GM23338 (cell line): ENCODE data around the gene TRPM3. TPM values are rescaled to one million over a fixed set of nuclear protein-coding genes. Genes with fewer than 3 reads are reported as not detected.

ENCODE experiments used
- ATAC-seq: fragments of 200-7000 bp; cut with Tn5 transposase; 3 replicates; pipeline ENCODE4 v1.9.1; 2020
- DNase-seq: peaks from one replicate; pipeline ENCODE4 v3.0.0-alpha.2; 2015; ENCODE audit warnings: low spot score
- H2AFZ ChIP-seq: fragments of 200-600 bp; sonication (generic); 2 replicates; pipeline ENCODE4 v1.8.0; 2016; ENCODE audit warnings: antibody characterized with exemption, mild to moderate bottlenecking, moderate library complexity
- H3F3A ChIP-seq: fragments of 200-600 bp; sonication (generic); replicated peaks from 2 replicates; pipeline ENCODE4 v1.8.0; 2017; ENCODE audit warnings: antibody characterized with exemption, mixed run types, low read depth
- H3K27ac ChIP-seq: fragments of 200-600 bp; sonication (generic); 2 replicates; pipeline ENCODE4 v1.6.1; 2016; ENCODE audit warnings: low read depth
- H3K27me3 ChIP-seq: fragments of 200-600 bp; sonication (generic); 2 replicates; pipeline ENCODE4 v1.8.0; 2016; ENCODE audit warnings: mild to moderate bottlenecking, mixed run types, moderate library complexity; ENCODE audit not compliant: insufficient read depth
- H3K36me3 ChIP-seq: fragments of 200-600 bp; sonication (generic); 2 replicates; pipeline ENCODE4 v1.8.0; 2016; ENCODE audit warnings: mild to moderate bottlenecking; ENCODE audit not compliant: insufficient read depth
- H3K4me1 ChIP-seq: fragments of 200-600 bp; sonication (generic); 2 replicates; pipeline ENCODE4 v1.8.0; 2016; ENCODE audit warnings: mild to moderate bottlenecking, moderate library complexity; ENCODE audit not compliant: insufficient read depth
- H3K4me2 ChIP-seq: fragments of 200-600 bp; sonication (generic); 2 replicates; pipeline ENCODE4 v1.7.1; 2017; ENCODE audit warnings: mixed run types
- H3K4me3 ChIP-seq: fragments of 200-600 bp; sonication (generic); 2 replicates; pipeline ENCODE4 v1.6.1; 2016; ENCODE audit warnings: mixed run types
- H3K79me2 ChIP-seq: fragments of 200-600 bp; sonication (generic); replicated peaks from 2 replicates; pipeline ENCODE4 v1.8.0; 2017; ENCODE audit warnings: mild to moderate bottlenecking; ENCODE audit not compliant: insufficient read depth
- H3K9me2 ChIP-seq: fragments of 200-600 bp; sonication (generic); 2 replicates; pipeline ENCODE4 v1.8.0; 2017; ENCODE audit not compliant: insufficient read depth
- H4K20me1 ChIP-seq: fragments of 200-600 bp; sonication (generic); replicated peaks from 2 replicates; pipeline ENCODE4 v1.8.0; 2017; ENCODE audit warnings: mild to moderate bottlenecking; ENCODE audit not compliant: insufficient read depth
- H3K27ac Mint-ChIP-seq: 2 replicates; pipeline ENCODE4 v1.8.0; 2020; ENCODE audit warnings: inconsistent platforms, mild to moderate bottlenecking, moderate library complexity, mixed read lengths
- H3K27me3 Mint-ChIP-seq: 3 replicates; pipeline ENCODE4 v1.8.0; 2022; ENCODE audit warnings: low read depth, mild to moderate bottlenecking, moderate library complexity, mixed read lengths, inconsistent platforms; ENCODE audit not compliant: insufficient read depth, poor library complexity
- H3K36me3 Mint-ChIP-seq: 3 replicates; pipeline ENCODE4 v1.8.0; 2021; ENCODE audit warnings: low read depth, mild to moderate bottlenecking, inconsistent platforms, moderate library complexity, mixed read lengths
- H3K4me1 Mint-ChIP-seq: 3 replicates; pipeline ENCODE4 v1.8.0; 2020; ENCODE audit warnings: mild to moderate bottlenecking, inconsistent platforms, mixed read lengths
- H3K4me3 Mint-ChIP-seq: 3 replicates; pipeline ENCODE4 v1.8.0; 2021; ENCODE audit warnings: moderate library complexity, mild to moderate bottlenecking, inconsistent platforms, mixed read lengths
- H3K9me3 Mint-ChIP-seq: 3 replicates; pipeline ENCODE4 v1.8.0; 2020; ENCODE audit warnings: moderate library complexity, mild to moderate bottlenecking, inconsistent platforms, mixed read lengths
- CREB1 ChIP-seq: fragments of 250-450 bp; sonication (Bioruptor Pico); IDR thresholded peaks from 2 replicates; pipeline ENCODE4 v1.5.0; 2020; ENCODE audit warnings: low read depth, mild to moderate bottlenecking, moderate library complexity
- EZH2 ChIP-seq: fragments of 200-600 bp; sonication (generic); IDR thresholded peaks from one replicate; pipeline ENCODE4 v1.8.0; 2017; ENCODE audit warnings: antibody characterized with exemption, mild to moderate bottlenecking, low read depth; ENCODE audit not compliant: unreplicated experiment
- POLR2AphosphoS5 ChIP-seq: IDR thresholded peaks from 2 replicates; pipeline ENCODE4 v1.6.1; 2016; ENCODE audit warnings: antibody characterized with exemption, low read depth
- STAT1 ChIP-seq: IDR thresholded peaks from one replicate; pipeline ENCODE4 v1.6.1; 2016; ENCODE audit warnings: antibody characterized with exemption; ENCODE audit not compliant: unreplicated experiment
- ZNF114 ChIP-seq: fragments of 250-450 bp; sonication (Bioruptor Pico); IDR thresholded peaks from 2 replicates; pipeline ENCODE4 v1.5.0; 2020; ENCODE audit warnings: mild to moderate bottlenecking, moderate library complexity
- polyA plus RNA-seq: library from polyadenylated mRNA; unstranded; fragments of >200 nt; fragmentation: Nextera tagmentation; extraction: Ambion mirVana; gene quantifications from 2 replicates; pipeline ENCODE4 v1.2.1, GENCODE V29; 2016
- total RNA-seq: library from RNA; depleted of rRNA; stranded (reverse); fragments of >200 nt; shearing (Covaris generic); gene quantifications from 2 replicates; pipeline ENCODE4 v1.2.3, GENCODE V29; 2014
- TF ChIP-seq, protein P1 (sequence below): IDR thresholded peaks from one replicate; pipeline ENCODE4 v1.6.1; 2018; ENCODE audit warnings: antibody characterized with exemption; ENCODE audit not compliant: unreplicated experiment
- TF ChIP-seq, protein P2 (sequence below): fragments of 250-450 bp; sonication (Bioruptor Pico); IDR thresholded peaks from 2 replicates; pipeline ENCODE4 v1.5.0; 2020; ENCODE audit warnings: mild to moderate bottlenecking, moderate library complexity
- TF ChIP-seq, protein P3 (sequence below), 2 experiments: fragments of 200-600 bp in 1 of 2; sonication (generic) in 1 of 2; conservative IDR thresholded peaks; 2 replicates each; pipeline versions ENCODE4 v1.5.1 to v1.6.1; 2016 to 2017; ENCODE audit warnings: antibody characterized with exemption in 2 of 2, low read depth in 2 of 2, mild to moderate bottlenecking in 2 of 2, moderate library complexity in 1 of 2

Gene TRPM3
- total and polyA plus RNA-seq, 2 experiments from 2014 or later = 2.8 to 8.2 TPM

DNA sequence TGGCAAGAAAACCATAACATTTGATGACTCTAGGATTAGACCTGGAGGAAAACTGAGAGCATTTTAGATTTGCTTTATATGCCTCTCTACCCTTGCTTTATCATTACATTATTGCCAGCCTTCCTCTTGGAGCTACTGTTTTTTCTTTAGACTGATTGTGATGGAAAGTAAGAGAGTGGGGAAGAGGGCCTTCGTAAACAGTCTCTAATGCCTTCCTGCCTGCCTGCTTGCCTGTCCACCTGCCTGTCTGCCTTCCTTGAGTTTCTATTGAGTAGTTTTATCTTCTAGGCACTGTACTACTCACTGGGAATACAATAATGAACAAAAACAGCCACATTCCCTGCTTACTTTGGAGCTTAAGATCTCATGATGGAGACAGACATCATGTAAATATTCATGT is 189.3 kb downstream of the TRPM3 start (continued):
- TF ChIP-seq, protein P1, sequence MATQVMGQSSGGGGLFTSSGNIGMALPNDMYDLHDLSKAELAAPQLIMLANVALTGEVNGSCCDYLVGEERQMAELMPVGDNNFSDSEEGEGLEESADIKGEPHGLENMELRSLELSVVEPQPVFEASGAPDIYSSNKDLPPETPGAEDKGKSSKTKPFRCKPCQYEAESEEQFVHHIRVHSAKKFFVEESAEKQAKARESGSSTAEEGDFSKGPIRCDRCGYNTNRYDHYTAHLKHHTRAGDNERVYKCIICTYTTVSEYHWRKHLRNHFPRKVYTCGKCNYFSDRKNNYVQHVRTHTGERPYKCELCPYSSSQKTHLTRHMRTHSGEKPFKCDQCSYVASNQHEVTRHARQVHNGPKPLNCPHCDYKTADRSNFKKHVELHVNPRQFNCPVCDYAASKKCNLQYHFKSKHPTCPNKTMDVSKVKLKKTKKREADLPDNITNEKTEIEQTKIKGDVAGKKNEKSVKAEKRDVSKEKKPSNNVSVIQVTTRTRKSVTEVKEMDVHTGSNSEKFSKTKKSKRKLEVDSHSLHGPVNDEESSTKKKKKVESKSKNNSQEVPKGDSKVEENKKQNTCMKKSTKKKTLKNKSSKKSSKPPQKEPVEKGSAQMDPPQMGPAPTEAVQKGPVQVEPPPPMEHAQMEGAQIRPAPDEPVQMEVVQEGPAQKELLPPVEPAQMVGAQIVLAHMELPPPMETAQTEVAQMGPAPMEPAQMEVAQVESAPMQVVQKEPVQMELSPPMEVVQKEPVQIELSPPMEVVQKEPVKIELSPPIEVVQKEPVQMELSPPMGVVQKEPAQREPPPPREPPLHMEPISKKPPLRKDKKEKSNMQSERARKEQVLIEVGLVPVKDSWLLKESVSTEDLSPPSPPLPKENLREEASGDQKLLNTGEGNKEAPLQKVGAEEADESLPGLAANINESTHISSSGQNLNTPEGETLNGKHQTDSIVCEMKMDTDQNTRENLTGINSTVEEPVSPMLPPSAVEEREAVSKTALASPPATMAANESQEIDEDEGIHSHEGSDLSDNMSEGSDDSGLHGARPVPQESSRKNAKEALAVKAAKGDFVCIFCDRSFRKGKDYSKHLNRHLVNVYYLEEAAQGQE = no peak
- TF ChIP-seq EZH2 = no peak

DNA sequence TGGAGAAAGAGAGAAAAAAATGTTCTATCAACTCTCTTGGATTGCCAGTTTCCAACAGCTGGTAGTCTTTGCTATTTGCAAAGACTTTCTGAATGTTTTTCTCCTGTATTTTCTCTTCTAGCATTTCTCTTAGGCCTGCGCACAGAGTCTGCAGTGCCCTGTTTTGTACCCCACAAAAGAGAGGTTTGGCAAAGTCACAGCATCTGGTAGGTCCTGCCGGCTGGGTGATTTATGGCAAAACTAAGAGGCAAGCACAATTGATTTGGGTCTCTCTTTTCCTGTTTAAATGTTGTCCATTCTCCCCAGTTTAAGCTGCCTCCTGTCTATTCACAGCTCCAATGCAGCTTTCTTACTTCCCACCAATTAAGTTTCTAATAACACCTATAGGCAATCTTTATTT is 193.9 kb downstream of the TRPM3 start:
- no peak overlapping the region for H3K27ac Mint-ChIP-seq

DNA sequence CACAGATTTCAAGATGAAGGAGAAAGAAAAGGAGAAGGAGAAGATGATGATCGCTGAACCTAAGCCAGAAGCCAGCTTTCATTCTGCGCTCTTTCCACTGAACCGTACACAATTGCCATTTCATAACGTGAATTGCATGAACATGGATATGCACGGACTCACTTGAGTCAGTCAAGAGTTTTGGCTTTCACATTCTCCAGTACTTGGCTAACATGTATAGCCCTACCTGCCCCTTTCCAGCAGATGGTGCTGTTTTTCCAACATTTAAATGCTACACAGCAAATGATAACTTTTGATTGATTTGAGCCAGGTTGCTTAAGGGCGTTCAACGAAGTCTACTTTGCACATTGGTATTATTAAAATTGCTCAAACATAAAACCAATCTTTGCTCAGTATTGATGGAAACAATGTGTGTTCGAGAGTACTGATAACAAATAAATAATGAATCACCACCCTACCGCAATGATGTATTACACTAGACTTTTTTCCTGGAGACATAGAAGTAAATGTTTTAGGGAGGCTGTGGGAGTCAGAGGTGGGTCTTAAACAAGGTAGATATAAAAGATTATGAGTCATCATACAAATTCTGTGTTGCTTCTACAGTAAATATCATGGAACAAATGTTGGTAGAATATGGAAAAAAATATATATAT is 196.4 kb downstream of the TRPM3 start:
- Mint-ChIP-seq H3K27me3 (no peaks in the 10 kb centered on the region), H3K9me3 (no peaks in the 10 kb centered on the region), H3K27ac (no peak overlapping the region), H3K36me3 (0 out of 3 replicates have a peak, but pooled peaks cover 2% of the 10 kb centered on the region), H3K4me1 (peaks cover 2% of the 10 kb centered on the region; the same call in 1 of the 3 replicates), H3K4me3 (no peak overlapping the region)
- no peaks in the 10 kb centered on the region for H3K79me2 ChIP-seq
- H3K4me2 ChIP-seq = no peak overlapping the region
- no peaks in the 10 kb centered on the region for H3K9me2 ChIP-seq
- H4K20me1 ChIP-seq = no peaks in the 10 kb centered on the region
- no peaks in the 10 kb centered on the region for H3K27me3 ChIP-seq
- no peaks in the 10 kb centered on the region for H3K36me3 ChIP-seq
- DNase-seq = peak; percentile 83
- peak; percentile 93 for ATAC-seq
- H3K27ac ChIP-seq = no peak overlapping the region
- H3K4me3 ChIP-seq = no peak overlapping the region
- H3K4me1 ChIP-seq = peaks cover 7% of the 10 kb centered on the region
- no peaks in the 10 kb centered on the region for H3F3A ChIP-seq
- no peak overlapping the region for H2AFZ ChIP-seq
- TF ChIP-seq CREB1 (no peak), POLR2AphosphoS5 (no peak), STAT1 (no peak), ZNF114 (CRISPR knock-in tag) (no peak)
- TF ChIP-seq, protein P2, sequence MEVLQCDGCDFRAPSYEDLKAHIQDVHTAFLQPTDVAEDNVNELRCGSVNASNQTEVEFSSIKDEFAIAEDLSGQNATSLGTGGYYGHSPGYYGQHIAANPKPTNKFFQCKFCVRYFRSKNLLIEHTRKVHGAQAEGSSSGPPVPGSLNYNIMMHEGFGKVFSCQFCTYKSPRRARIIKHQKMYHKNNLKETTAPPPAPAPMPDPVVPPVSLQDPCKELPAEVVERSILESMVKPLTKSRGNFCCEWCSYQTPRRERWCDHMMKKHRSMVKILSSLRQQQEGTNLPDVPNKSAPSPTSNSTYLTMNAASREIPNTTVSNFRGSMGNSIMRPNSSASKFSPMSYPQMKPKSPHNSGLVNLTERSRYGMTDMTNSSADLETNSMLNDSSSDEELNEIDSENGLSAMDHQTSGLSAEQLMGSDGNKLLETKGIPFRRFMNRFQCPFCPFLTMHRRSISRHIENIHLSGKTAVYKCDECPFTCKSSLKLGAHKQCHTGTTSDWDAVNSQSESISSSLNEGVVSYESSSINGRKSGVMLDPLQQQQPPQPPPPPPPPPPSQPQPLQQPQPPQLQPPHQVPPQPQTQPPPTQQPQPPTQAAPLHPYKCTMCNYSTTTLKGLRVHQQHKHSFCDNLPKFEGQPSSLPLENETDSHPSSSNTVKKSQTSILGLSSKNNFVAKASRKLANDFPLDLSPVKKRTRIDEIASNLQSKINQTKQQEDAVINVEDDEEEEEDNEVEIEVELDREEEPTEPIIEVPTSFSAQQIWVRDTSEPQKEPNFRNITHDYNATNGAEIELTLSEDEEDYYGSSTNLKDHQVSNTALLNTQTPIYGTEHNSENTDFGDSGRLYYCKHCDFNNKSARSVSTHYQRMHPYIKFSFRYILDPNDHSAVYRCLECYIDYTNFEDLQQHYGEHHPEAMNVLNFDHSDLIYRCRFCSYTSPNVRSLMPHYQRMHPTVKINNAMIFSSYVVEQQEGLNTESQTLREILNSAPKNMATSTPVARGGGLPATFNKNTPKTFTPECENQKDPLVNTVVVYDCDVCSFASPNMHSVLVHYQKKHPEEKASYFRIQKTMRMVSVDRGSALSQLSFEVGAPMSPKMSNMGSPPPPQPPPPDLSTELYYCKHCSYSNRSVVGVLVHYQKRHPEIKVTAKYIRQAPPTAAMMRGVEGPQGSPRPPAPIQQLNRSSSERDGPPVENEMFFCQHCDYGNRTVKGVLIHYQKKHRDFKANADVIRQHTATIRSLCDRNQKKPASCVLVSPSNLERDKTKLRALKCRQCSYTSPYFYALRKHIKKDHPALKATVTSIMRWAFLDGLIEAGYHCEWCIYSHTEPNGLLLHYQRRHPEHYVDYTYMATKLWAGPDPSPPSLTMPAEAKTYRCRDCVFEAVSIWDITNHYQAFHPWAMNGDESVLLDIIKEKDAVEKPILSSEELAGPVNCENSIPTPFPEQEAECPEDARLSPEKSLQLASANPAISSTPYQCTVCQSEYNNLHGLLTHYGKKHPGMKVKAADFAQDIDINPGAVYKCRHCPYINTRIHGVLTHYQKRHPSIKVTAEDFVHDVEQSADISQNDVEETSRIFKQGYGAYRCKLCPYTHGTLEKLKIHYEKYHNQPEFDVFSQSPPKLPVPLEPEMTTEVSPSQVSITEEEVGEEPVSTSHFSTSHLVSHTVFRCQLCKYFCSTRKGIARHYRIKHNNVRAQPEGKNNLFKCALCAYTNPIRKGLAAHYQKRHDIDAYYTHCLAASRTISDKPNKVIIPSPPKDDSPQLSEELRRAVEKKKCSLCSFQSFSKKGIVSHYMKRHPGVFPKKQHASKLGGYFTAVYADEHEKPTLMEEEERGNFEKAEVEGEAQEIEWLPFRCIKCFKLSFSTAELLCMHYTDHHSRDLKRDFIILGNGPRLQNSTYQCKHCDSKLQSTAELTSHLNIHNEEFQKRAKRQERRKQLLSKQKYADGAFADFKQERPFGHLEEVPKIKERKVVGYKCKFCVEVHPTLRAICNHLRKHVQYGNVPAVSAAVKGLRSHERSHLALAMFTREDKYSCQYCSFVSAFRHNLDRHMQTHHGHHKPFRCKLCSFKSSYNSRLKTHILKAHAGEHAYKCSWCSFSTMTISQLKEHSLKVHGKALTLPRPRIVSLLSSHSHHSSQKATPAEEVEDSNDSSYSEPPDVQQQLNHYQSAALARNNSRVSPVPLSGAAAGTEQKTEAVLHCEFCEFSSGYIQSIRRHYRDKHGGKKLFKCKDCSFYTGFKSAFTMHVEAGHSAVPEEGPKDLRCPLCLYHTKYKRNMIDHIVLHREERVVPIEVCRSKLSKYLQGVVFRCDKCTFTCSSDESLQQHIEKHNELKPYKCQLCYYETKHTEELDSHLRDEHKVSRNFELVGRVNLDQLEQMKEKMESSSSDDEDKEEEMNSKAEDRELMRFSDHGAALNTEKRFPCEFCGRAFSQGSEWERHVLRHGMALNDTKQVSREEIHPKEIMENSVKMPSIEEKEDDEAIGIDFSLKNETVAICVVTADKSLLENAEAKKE (CRISPR knock-in tag) = no peak
- TF ChIP-seq, protein P3, sequence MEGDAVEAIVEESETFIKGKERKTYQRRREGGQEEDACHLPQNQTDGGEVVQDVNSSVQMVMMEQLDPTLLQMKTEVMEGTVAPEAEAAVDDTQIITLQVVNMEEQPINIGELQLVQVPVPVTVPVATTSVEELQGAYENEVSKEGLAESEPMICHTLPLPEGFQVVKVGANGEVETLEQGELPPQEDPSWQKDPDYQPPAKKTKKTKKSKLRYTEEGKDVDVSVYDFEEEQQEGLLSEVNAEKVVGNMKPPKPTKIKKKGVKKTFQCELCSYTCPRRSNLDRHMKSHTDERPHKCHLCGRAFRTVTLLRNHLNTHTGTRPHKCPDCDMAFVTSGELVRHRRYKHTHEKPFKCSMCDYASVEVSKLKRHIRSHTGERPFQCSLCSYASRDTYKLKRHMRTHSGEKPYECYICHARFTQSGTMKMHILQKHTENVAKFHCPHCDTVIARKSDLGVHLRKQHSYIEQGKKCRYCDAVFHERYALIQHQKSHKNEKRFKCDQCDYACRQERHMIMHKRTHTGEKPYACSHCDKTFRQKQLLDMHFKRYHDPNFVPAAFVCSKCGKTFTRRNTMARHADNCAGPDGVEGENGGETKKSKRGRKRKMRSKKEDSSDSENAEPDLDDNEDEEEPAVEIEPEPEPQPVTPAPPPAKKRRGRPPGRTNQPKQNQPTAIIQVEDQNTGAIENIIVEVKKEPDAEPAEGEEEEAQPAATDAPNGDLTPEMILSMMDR (conservative IDR thresholded peaks at IDR 0.05; ENCODE audit: low read depth in 2 of 2) = peak; percentile 88 to 89

More for the DNA sequence above, 193.9 kb downstream of the TRPM3 start:
- Mint-ChIP-seq H3K9me3 (no peaks in the 10 kb centered on the region), H3K36me3 (0 out of 3 replicates have a peak, but pooled peaks cover 2% of the 10 kb centered on the region), H3K4me1 (no peaks in the 10 kb centered on the region), H3K4me3 (no peak overlapping the region), H3K27me3 (no peaks in the 10 kb centered on the region)
- Histone ChIP-seq H3K9me2 (no peaks in the 10 kb centered on the region), H3K4me2 (no peak overlapping the region), H3K4me3 (no peak overlapping the region), H2AFZ (no peak overlapping the region), H3K4me1 (peaks cover 11% of the 10 kb centered on the region), H3F3A (no peaks in the 10 kb centered on the region), H3K27ac (no peak overlapping the region), H4K20me1 (no peaks in the 10 kb centered on the region), H3K79me2 (no peaks in the 10 kb centered on the region), H3K27me3 (no peaks in the 10 kb centered on the region), H3K36me3 (no peaks in the 10 kb centered on the region)
- ATAC-seq = no peak
- no peak for DNase-seq
- no peak for TF ChIP-seq POLR2AphosphoS5
